Keratinocyte (primary cell): ENCODE measurements around the gene WNT3. TPM values are rescaled to one million over a fixed set of nuclear protein-coding genes. Genes with fewer than 3 reads are reported as not detected.
A peak's percentile ranks its signal among the peaks of the same experiment; 100 is the strongest.

ENCODE experiments used
- DNase-seq: peaks from one replicate; pipeline ENCODE4 v3.0.0-alpha.2; 2011; ENCODE audit warnings: low read depth, missing footprints, low spot score
- FAIRE-seq: peaks from 2 replicates; lab custom pipeline; 2011; peaks lifted over from hg19 to GRCh38; lab: Jason Lieb, UNC
- H2AFZ ChIP-seq: 2 replicates; pipeline ENCODE4 v1.6.0; 2012; ENCODE audit warnings: low read length, control low read depth, inconsistent platforms; ENCODE audit not compliant: control insufficient read depth
- H3K27ac ChIP-seq: 2 replicates; pipeline ENCODE4 v1.5.1; 2011; ENCODE audit warnings: low read length; ENCODE audit not compliant: control insufficient read depth, insufficient read depth
- H3K27me3 ChIP-seq: 3 replicates; pipeline ENCODE4 v1.6.0; 2011; ENCODE audit warnings: low read length; ENCODE audit not compliant: control insufficient read depth, insufficient read depth; ENCODE audit errors: extremely low read depth
- H3K36me3 ChIP-seq, 2 experiments: 2 replicates in 1 of 2; 3 replicates in 1 of 2; pipeline ENCODE4 v1.5.1; 2011; ENCODE audit warnings: low read length in 2 of 2, mild to moderate bottlenecking in 1 of 2; ENCODE audit not compliant: control insufficient read depth in 2 of 2, insufficient read depth in 2 of 2; ENCODE audit errors: extremely low read depth in 1 of 2
- H3K4me1 ChIP-seq: 3 replicates; pipeline ENCODE4 v1.5.1; 2011; ENCODE audit warnings: low read length; ENCODE audit not compliant: control insufficient read depth, insufficient read depth; ENCODE audit errors: extremely low read depth
- H3K4me2 ChIP-seq: 3 replicates; pipeline ENCODE4 v1.6.0; 2011; ENCODE audit warnings: low read depth, low read length; ENCODE audit not compliant: control insufficient read depth, insufficient read depth; ENCODE audit errors: extremely low read depth
- H3K4me3 ChIP-seq, 3 experiments: fragments of 200-600 bp in 1 of 3; sonication (generic) in 1 of 3; 2 replicates in 2 of 3; 3 replicates in 1 of 3; pipeline ENCODE4 v1.5.1; 2011 to 2016; ENCODE audit warnings: low read length in 3 of 3, mild to moderate bottlenecking in 3 of 3, control low read depth in 2 of 3, inconsistent platforms in 1 of 3, low read depth in 1 of 3, mixed read lengths in 1 of 3, mixed run types in 1 of 3, moderate library complexity in 1 of 3; ENCODE audit not compliant: control insufficient read depth in 2 of 3, insufficient read depth in 2 of 3; ENCODE audit errors: extremely low read depth in 1 of 3
- H3K79me2 ChIP-seq: 2 replicates; pipeline ENCODE4 v1.6.0; 2012; ENCODE audit warnings: low read length; ENCODE audit not compliant: control insufficient read depth, insufficient read depth
- H3K9ac ChIP-seq: 3 replicates; pipeline ENCODE4 v1.6.0; 2011; ENCODE audit warnings: low read length; ENCODE audit not compliant: control insufficient read depth, insufficient read depth; ENCODE audit errors: extremely low read depth
- H3K9me1 ChIP-seq: 3 replicates; pipeline ENCODE4 v1.6.0; 2011; ENCODE audit warnings: low read length; ENCODE audit not compliant: control insufficient read depth, insufficient read depth; ENCODE audit errors: extremely low read depth
- H3K9me3 ChIP-seq: 2 replicates; pipeline ENCODE4 v1.5.1; 2012; ENCODE audit warnings: low read depth, low read length; ENCODE audit not compliant: control insufficient read depth
- H4K20me1 ChIP-seq: 3 replicates; pipeline ENCODE4 v1.6.0; 2011; ENCODE audit warnings: low read length; ENCODE audit not compliant: control insufficient read depth, insufficient read depth; ENCODE audit errors: extremely low read depth
- EZH2 ChIP-seq: IDR thresholded peaks from one replicate; pipeline ENCODE4 v1.6.1; 2012; ENCODE audit warnings: inconsistent platforms, mild to moderate bottlenecking, low read length, moderate library complexity
- dilution Hi-C: fragments of 300-500 bp; cut with MboI; formaldehyde crosslinking; loops from one replicate; pipeline ENCODE4 v1.7.0; 2020; ENCODE audit warnings: low sequenced_read_pairs; ENCODE audit not compliant: extremely low pct_ligation_motif_present
- polyA plus RNA-seq, 5 experiments: library from polyadenylated mRNA; depleted of rRNA in 3 of 5; stranded (reverse) in 3 of 5; stranded (forward) in 1 of 5; unstranded in 1 of 5; fragments of >200 nt; gene quantifications; 1 replicate in 1 of 5; 2 replicates in 3 of 5; 3 replicates in 1 of 5; pipeline versions ENCODE4 v1.2.1 to v1.2.3, GENCODE V29; 2011 to 2012; ENCODE audit warnings: missing spikeins in 2 of 5, low read depth in 1 of 5, low replicate concordance in 1 of 5
- TF ChIP-seq, protein P1 (sequence below), 3 experiments: IDR thresholded peaks in 1 of 3; conservative IDR thresholded peaks in 1 of 3; optimal IDR thresholded peaks in 1 of 3; 2 replicates in 2 of 3; 3 replicates in 1 of 3; pipeline versions ENCODE3 to v1.5.1; 2011; ENCODE audit warnings: low read length in 3 of 3, mild to moderate bottlenecking in 3 of 3, moderate library complexity in 2 of 3, control low read depth in 1 of 3, inconsistent platforms in 1 of 3; ENCODE audit not compliant: insufficient read depth in 2 of 3; ENCODE audit errors: extremely low read depth in 1 of 3

The WNT3 gene
- polyA plus RNA-seq, 1 donor (not counting 4 experiments of a cell fraction or from before 2014, with no cell fraction given): 1.9 TPM

DNA sequence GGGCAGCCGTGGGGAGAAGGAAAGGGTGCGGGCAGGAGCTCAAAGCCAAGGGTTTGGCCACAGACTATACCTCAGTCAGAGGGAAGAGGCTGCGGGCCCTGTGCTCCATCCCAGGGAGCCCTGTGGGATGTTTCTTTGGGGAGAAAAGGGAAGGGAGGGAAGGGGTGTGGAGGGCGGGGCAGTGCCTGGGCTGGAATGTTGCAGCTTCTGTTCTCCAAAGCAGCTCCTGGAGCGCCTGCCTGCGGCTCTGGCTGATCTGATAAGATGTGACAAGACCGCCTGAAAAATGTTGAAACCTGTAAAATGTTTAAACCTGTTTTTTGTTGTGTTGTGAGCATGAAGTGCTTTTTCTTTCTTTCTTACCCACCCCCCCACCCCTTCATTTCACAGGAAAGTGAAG, 32.8 kb downstream of the WNT3 start:
- no peak overlapping the region for H3K4me3 ChIP-seq
- peaks cover 25% of the 10 kb centered on the region for H3K4me1 ChIP-seq
- H3K9ac ChIP-seq: no peak overlapping the region
- H2AFZ ChIP-seq: no peak overlapping the region
- no peaks in the 10 kb centered on the region for H4K20me1 ChIP-seq
- DNase-seq (no peak), FAIRE-seq (no peak)
- no peaks in the 10 kb centered on the region for H3K36me3 ChIP-seq
- no peaks in the 10 kb centered on the region for H3K9me1 ChIP-seq
- H3K27ac ChIP-seq: no peak overlapping the region
- H3K79me2 ChIP-seq: no peaks in the 10 kb centered on the region
- TF ChIP-seq EZH2: no peak
- TF ChIP-seq, protein P1, sequence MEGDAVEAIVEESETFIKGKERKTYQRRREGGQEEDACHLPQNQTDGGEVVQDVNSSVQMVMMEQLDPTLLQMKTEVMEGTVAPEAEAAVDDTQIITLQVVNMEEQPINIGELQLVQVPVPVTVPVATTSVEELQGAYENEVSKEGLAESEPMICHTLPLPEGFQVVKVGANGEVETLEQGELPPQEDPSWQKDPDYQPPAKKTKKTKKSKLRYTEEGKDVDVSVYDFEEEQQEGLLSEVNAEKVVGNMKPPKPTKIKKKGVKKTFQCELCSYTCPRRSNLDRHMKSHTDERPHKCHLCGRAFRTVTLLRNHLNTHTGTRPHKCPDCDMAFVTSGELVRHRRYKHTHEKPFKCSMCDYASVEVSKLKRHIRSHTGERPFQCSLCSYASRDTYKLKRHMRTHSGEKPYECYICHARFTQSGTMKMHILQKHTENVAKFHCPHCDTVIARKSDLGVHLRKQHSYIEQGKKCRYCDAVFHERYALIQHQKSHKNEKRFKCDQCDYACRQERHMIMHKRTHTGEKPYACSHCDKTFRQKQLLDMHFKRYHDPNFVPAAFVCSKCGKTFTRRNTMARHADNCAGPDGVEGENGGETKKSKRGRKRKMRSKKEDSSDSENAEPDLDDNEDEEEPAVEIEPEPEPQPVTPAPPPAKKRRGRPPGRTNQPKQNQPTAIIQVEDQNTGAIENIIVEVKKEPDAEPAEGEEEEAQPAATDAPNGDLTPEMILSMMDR (optimal IDR thresholded peaks at IDR 0.05 in 1 of 3, IDR thresholded peaks at IDR 0.05 in 1 of 3, conservative IDR thresholded peaks at IDR 0.05 in 1 of 3; ENCODE audit: extremely low read depth in 1 of 3, insufficient read depth in 2 of 3, low read length in 3 of 3): peak in 1 of 3 experiments; percentile 12
- no peaks in the 10 kb centered on the region for H3K9me3 ChIP-seq
- no peaks in the 10 kb centered on the region for H3K27me3 ChIP-seq
- dilution Hi-C loops: no loop called here
- peak overlapping the region; percentile 12 for H3K4me2 ChIP-seq

DNA sequence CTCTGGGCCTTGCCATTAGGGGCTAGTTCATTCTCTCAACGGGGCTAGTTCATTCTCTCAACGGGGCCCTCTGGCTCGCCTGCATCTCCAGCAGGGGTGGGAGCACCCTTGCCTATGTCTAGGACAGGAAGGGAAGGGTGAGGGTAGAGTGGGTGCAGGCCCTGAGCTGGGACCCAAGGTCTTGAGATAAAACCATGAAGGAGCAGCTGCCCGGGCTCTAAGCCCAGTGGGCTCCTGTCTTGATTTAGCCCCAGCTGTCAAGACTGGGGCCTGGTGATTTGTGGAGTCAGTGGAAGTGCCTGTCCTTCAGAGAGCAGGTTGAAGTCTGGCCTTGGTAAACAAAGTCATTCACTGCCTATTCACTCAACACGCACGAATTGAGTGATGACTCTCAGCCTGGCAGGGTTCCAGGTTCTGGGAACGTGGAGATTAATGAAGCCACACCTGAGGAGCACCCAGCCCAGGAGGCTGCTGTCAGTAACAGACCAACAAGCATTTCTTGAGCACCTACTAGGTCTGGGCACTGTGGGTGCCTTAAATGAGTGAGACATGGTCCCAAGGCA, 35.4 kb downstream of the WNT3 start:
- Histone ChIP-seq H3K4me3 (no peak overlapping the region), H3K79me2 (no peaks in the 10 kb centered on the region), H3K27ac (no peak overlapping the region), H2AFZ (no peak overlapping the region), H3K9me3 (no peaks in the 10 kb centered on the region), H3K27me3 (peaks cover 3% of the 10 kb centered on the region), H4K20me1 (no peaks in the 10 kb centered on the region), H3K9me1 (no peaks in the 10 kb centered on the region), H3K4me1 (peaks cover 20% of the 10 kb centered on the region), H3K9ac (no peak overlapping the region), H3K36me3 (no peaks in the 10 kb centered on the region), H3K4me2 (no peak overlapping the region)
- no peak for TF ChIP-seq EZH2
- TF ChIP-seq, protein P1 (optimal IDR thresholded peaks at IDR 0.05 in 1 of 3, IDR thresholded peaks at IDR 0.05 in 1 of 3, conservative IDR thresholded peaks at IDR 0.05 in 1 of 3; ENCODE audit: extremely low read depth in 1 of 3, insufficient read depth in 2 of 3, low read length in 3 of 3): no peak
- dilution Hi-C loops: no loop called here
- FAIRE-seq (no peak), DNase-seq (no peak)
